Body of pancreas (tissue), 4 donors: Measurements from ENCODE around the gene SPG11.

Experiments
- CTCF ChIP-seq, 7 experiments: fragments of 450-650 bp in 4 of 7; fragments of 200-600 bp in 3 of 7; sonication (generic) in 3 of 7; IDR thresholded peaks; one replicate each; pipeline ENCODE4 v1.5.1; 2016 to 2019; ENCODE audit warnings: antibody characterized with exemption in 7 of 7
- POLR2A ChIP-seq, 3 donors: fragments of 450-650 bp; IDR thresholded peaks; one replicate each; pipeline ENCODE4 v1.6.1; 2016; ENCODE audit warnings: antibody characterized with exemption in 3 of 3, mild to moderate bottlenecking in 2 of 3

- no peak for TF ChIP-seq CTCF (IDR thresholded peaks at IDR 0.05)
- TF ChIP-seq POLR2A (IDR thresholded peaks at IDR 0.05), result no peak
These were observed 8.6 kb downstream of the SPG11 start for GRCh38 chr15:44654858-44655257.
